ENCODE data around the gene DBI.

DBI gene

GRCh38 chr2:119419065-119419464 lies 52.3 kb downstream of the DBI start:
- Histone ChIP-seq H3K9me3 (ENCODE audit: control insufficient read depth, low read length) (peaks cover 15% of the 10 kb centered on the region), H3K27ac (ENCODE audit: low read depth, low read length, severe bottlenecking) (no peak overlapping the region), H3K4me3 (ENCODE audit: extremely low read depth, insufficient read depth, low read length, poor library complexity, severe bottlenecking) (no peak overlapping the region), H3K4me1 (ENCODE audit: control insufficient read depth, insufficient read depth, low read length, poor library complexity, severe bottlenecking) (no peaks in the 10 kb centered on the region), H3K36me3 (ENCODE audit: control insufficient read depth, insufficient read depth, low read length) (no peaks in the 10 kb centered on the region)
- 67 to 89% methylated on average over 1 of the region's 1 CpG for WGBS, 2 experiments (ENCODE audit: insufficient coverage in 2 of 2)

GRCh38 chr2:119419803-119420508 lies 53.2 kb downstream of the DBI start:
- WGBS, 2 experiments (ENCODE audit: insufficient coverage in 2 of 2), result 86 to 91% methylated on average over 1 of the region's 1 CpG
- no peaks in the 10 kb centered on the region for H3K4me1 ChIP-seq (ENCODE audit: control insufficient read depth, insufficient read depth, low read length, poor library complexity, severe bottlenecking)
- no peaks in the 10 kb centered on the region for H3K36me3 ChIP-seq (ENCODE audit: control insufficient read depth, insufficient read depth, low read length)
- H3K27ac ChIP-seq (ENCODE audit: low read depth, low read length, severe bottlenecking), result no peak overlapping the region
- H3K4me3 ChIP-seq (ENCODE audit: extremely low read depth, insufficient read depth, low read length, poor library complexity, severe bottlenecking), result no peak overlapping the region
- H3K9me3 ChIP-seq (ENCODE audit: control insufficient read depth, low read length), result peaks cover 15% of the 10 kb centered on the region

DNA sequence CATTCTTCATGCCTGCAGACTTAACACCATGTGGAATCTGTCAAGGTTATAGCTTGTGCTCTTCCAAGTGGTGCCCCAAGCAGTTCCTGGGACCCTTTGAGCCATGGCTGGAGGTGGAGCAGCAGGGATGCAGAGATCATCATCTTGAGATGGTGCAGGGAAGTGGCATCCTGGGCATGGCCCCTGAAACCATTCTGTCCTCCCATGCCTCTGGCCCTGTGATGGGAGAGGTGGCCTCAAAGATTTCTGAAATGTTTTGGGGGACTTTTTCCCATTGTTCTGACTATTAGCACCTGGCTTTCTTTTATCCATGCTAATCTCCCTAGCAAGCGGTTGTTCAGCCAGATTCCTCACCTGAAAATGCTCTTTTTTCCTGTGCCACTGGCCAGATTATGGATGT lies 54.5 kb downstream of the DBI start:
- Histone ChIP-seq H3K36me3 (ENCODE audit: control insufficient read depth, insufficient read depth, low read length) (no peaks in the 10 kb centered on the region), H3K27ac (ENCODE audit: low read depth, low read length, severe bottlenecking) (no peak overlapping the region), H3K9me3 (ENCODE audit: control insufficient read depth, low read length) (peaks cover 15% of the 10 kb centered on the region), H3K4me3 (ENCODE audit: extremely low read depth, insufficient read depth, low read length, poor library complexity, severe bottlenecking) (no peak overlapping the region), H3K4me1 (ENCODE audit: control insufficient read depth, insufficient read depth, low read length, poor library complexity, severe bottlenecking) (no peaks in the 10 kb centered on the region)
- WGBS, 2 experiments (ENCODE audit: insufficient coverage in 2 of 2), result 87 to 90% methylated on average over 1 of the region's 1 CpG

GRCh38 chr2:119421741-119422140 lies 55.0 kb downstream of the DBI start:
- Histone ChIP-seq H3K4me3 (ENCODE audit: extremely low read depth, insufficient read depth, low read length, poor library complexity, severe bottlenecking) (no peak overlapping the region), H3K9me3 (ENCODE audit: control insufficient read depth, low read length) (peaks cover 15% of the 10 kb centered on the region), H3K27ac (ENCODE audit: low read depth, low read length, severe bottlenecking) (no peak overlapping the region), H3K4me1 (ENCODE audit: control insufficient read depth, insufficient read depth, low read length, poor library complexity, severe bottlenecking) (no peaks in the 10 kb centered on the region), H3K36me3 (ENCODE audit: control insufficient read depth, insufficient read depth, low read length) (no peaks in the 10 kb centered on the region)
